ENCODE results near the gene INTS2.

GRCh38 chr17:61827649-61828395, 100.0 kb downstream of the INTS2 start:
- no peak for TF ChIP-seq CTCF (IDR thresholded peaks at IDR 0.05)
- TF ChIP-seq POLR2AphosphoS5 (IDR thresholded peaks at IDR 0.05), result no peak
- TF ChIP-seq POLR2A (IDR thresholded peaks at IDR 0.05), result no peak
- no peak for TF ChIP-seq EP300 (IDR thresholded peaks at IDR 0.05)

Measured in suprapubic skin (tissue), 4 donors.